GM19328 (cell line): ENCODE data around the gene PYGO2.

Experiments used
- ATAC-seq: cut with Tn5 transposase; IDR thresholded peaks from one replicate; pipeline ENCODE4 v1.9.1; 2021; ENCODE audit warnings: mild to moderate bottlenecking, moderate library complexity; ENCODE audit not compliant: unreplicated experiment

The PYGO2 gene

GRCh38 chr1:154962795-154963330, 1.3 kb upstream of the PYGO2 start:
- no peak for ATAC-seq

GRCh38 chr1:154962156-154962749, 671 bp upstream of the PYGO2 start:
- ATAC-seq: no peak

DNA sequence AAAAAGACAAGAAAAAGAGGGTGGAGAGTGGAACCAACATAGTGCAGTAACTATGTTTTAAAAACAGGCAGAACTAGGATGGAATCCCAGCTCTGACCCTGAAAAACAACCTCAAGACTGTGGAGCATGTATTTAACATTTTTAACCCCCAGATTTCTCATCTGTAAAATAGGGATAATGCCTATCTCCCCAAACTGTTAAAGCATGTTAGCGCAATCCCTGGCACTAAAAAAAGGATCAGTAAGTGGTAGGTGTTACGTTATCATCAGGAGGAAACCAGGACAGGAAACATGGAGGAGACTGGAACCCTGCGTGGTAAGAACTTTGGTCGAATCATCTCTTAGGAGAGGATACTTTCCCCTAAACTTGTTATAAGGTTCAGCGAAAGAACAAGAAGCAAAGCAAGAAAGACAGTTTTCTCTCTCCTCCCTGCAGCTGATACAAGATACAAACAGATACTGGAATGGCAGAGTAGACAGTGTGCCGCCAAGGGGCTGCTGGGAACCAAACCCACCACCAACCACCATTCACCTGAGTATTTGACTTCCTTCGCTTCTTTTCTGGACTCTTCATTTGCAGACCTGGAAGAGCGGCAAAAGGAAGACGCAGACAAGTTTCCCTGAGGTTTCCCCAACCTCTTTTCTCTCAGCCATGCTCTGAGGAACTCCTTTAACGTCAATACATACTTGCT, 991 bp downstream of the PYGO2 start:
- no peak for ATAC-seq

GRCh38 chr1:154959426-154959780, 2.2 kb downstream of the PYGO2 start:
- ATAC-seq: no peak

- no peak for ATAC-seq
These were observed 2.7 kb downstream of the PYGO2 start for GRCh38 chr1:154958681-154959425.

GRCh38 chr1:154958036-154958435, 3.5 kb downstream of the PYGO2 start:
- no peak for ATAC-seq

- no peak for ATAC-seq
These were observed 4.4 kb downstream of the PYGO2 start for GRCh38 chr1:154957091-154957657.

GRCh38 chr1:154956544-154956941, 5.0 kb downstream of the PYGO2 start:
- no peak for ATAC-seq

DNA sequence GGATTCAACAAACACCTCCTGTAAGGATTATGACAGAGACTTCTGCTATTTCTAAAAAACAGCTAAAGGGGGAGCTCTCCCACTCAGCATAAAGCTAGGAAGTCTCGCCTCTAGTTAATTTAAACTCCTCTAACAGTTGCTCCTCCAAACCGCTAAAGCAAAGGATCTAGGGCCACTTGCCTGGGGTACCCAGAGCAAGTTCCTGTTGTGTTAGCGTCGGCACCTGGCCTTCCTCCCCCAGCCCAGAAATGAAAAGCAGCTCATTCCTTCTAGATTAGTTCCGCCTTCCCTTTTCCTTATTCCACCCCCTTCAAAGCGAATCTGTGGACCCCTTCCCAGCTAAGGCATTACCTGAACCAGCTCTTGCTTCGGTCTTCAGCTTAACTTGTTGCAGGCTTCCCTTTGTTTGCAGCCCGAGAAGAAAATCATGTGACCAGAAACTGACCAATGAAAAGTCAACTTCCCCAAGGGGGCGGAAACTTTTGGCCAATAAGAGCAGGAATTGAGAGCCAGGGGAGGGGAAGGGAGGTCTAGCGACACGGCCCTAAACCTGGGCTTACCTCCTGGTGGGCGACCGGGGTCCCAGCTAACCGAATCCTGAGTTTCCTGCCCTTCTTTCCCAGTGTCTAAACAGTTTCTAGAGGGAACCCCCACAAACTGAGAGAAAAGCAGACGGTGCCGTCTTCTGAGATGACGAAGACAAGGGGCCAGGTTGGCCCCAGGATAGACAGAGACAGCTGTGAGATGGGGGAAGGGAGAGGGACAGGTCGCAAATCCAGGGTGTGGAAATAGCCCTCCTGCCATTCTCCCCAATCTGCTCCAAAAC, 5.7 kb downstream of the PYGO2 start, which contains the start of gene PBXIP1:
TSS of gene PBXIP1 (minus strand) at position 382 of the 826 bp plus-strand sequence. CDS start 2,378 bp downstream, outside the sequence.
- no peak for ATAC-seq

- ATAC-seq: no peak
These were observed 6.4 kb downstream of the PYGO2 start for GRCh38 chr1:154955039-154955717.

- no peak for ATAC-seq
These were observed 7.0 kb downstream of the PYGO2 start for GRCh38 chr1:154954541-154954940.

DNA sequence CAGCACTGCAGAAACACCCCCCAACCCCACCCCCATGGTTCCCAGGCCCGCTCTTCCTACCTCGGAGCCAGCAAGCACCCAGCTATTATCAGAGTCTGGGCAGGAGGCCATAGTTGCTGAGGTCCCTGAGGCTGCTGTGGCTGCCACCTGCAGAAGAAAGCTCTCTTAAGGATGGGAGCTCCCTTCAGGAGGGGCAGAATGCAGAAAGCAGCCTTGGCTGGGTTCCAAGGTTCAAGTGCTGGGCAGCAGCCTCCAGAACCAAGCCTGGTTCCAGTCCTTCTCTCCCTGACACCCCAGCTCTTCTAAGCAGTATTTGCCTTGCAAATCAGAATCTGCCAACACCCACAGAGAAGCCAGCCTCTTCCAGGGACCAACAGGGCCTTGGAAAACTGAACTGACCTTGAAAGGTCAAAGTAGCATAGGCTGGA, 8.0 kb downstream of the PYGO2 start:
- no peak for ATAC-seq

DNA sequence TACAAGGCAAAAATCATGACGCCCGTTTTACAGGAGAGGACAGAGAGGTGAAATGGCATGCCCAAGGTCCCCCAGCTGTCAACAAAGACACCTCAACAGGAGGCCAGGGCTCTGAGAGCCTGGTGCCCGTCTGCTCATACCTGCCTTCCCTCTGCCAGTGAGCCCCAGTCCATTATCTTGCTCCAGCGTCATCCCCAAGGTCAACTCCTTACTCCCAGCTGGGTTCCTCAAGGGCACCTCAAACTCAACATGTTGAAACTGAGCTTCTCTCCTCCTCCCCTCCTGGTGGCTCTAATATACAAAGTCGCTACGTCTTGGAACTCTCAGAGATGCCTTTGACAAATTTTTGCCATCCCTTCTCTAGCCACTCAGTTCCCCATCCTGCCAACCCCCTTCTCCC, 8.9 kb downstream of the PYGO2 start:
- ATAC-seq: no peak

DNA sequence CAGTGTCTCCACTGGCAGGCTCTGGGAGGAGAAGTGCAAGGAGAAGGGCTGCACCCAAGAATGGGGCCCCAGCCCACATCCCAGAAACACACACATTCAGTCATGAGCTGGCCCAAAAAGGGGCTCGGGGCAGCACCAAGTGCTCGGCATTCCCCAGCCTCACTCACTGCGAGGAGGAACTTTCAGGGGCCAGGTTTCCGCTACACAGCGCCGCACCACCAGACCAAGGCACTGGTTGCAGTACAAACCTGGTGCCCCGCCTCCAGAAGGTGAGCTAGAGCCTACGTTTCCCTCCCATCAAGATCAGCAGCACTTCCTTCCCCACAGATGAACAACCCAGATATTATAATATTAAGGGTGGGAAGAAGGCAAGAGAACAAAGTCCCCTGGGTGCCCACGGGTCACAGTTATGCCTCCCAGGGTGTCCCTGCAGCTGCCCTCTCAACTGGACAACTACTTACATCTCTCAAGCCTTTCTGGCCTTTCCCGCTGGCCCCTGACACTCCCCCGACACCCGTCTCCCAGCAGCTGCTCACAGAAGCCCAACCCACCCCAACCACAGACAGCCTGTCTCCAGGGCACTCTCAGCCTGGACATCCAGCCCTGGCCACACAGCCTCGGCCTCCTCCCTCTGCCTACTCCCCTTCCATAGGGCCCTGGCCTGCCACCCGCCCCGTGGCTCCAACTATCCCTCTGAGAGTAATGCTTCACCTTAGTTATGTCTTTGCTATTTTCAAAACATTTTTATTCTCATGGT, 9.5 kb downstream of the PYGO2 start:
- no peak for ATAC-seq

DNA sequence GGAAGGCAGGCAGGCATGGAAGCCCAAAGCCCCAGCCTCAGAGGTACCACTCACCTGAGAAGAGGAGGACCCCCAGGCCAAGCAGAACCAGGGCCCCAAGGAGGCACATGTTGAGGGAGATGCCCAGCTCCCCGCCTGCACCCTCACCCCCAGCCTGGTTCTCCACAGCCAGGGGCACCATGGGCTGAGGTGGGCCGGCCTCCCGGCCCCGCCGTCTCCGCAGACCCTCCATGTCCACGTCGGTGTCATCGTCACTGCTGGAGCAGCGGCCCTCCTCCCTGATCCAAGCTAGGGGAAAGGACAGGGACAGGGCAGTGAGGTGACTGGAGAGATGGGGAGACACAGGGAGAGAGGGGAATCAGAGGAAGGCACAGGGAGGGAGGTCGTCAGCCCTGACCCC, 13.5 kb downstream of the PYGO2 start:
- no peak for ATAC-seq

GRCh38 chr1:154945962-154946850, 15.4 kb downstream of the PYGO2 start:
- ATAC-seq: no peak

- ATAC-seq: no peak
These were observed 16.2 kb downstream of the PYGO2 start for GRCh38 chr1:154945160-154945961.
